ENCODE results near the gene STXBP2. TPM values are rescaled to one million over a fixed set of nuclear protein-coding genes. Genes with fewer than 3 reads are reported as not detected.

Gene STXBP2
- total RNA-seq, 1 donor from 2014 or later: 61.6 TPM

GRCh38 chr19:7627166-7627565, 9.7 kb upstream of the STXBP2 start:
- no peak overlapping the region for H3K27ac Mint-ChIP-seq
- no peaks in the 10 kb centered on the region for H3K27me3 Mint-ChIP-seq
- H3K4me1 Mint-ChIP-seq (ENCODE audit: unreplicated experiment): peaks cover 17% of the 10 kb centered on the region
- no peak for DNase-seq (ENCODE audit: extremely low spot score, unreplicated experiment)
- H3K9me3 Mint-ChIP-seq: no peaks in the 10 kb centered on the region
- peaks cover 8% of the 10 kb centered on the region for H3K36me3 Mint-ChIP-seq
- peak overlapping the region; percentile 36 for H3K4me3 Mint-ChIP-seq
- no peak for TF ChIP-seq CTCF (conservative IDR thresholded peaks at IDR 0.05)

- no peak for TF ChIP-seq CTCF (conservative IDR thresholded peaks at IDR 0.05)
- H3K4me1 Mint-ChIP-seq (ENCODE audit: unreplicated experiment): peaks cover 17% of the 10 kb centered on the region
- no peak for DNase-seq (ENCODE audit: extremely low spot score, unreplicated experiment)
Measured at GRCh38 chr19:7628589-7629311, 8.2 kb upstream of the STXBP2 start.

GRCh38 chr19:7629347-7630054, 7.4 kb upstream of the STXBP2 start, which contains the start of the genes PET100 and XAB2:
TSS of gene PET100 (plus strand) at chr19:7629793. CDS start at chr19:7629834, 41 bp downstream.
TSS of gene XAB2 (minus strand) at chr19:7629545. CDS start at chr19:7629527, 18 bp downstream.
- no peak for TF ChIP-seq CTCF (conservative IDR thresholded peaks at IDR 0.05)
- peaks cover 8% of the 10 kb centered on the region for H3K36me3 Mint-ChIP-seq
- H3K27me3 Mint-ChIP-seq: no peaks in the 10 kb centered on the region
- peaks cover 17% of the 10 kb centered on the region for H3K4me1 Mint-ChIP-seq (ENCODE audit: unreplicated experiment)
- H3K27ac Mint-ChIP-seq: peak within 1 kb of the TSS; percentile 99
- H3K9me3 Mint-ChIP-seq: no peaks in the 10 kb centered on the region
- DNase-seq (ENCODE audit: extremely low spot score, unreplicated experiment): peak; percentile 96
- peak within 1 kb of the TSS; percentile 100 for H3K4me3 Mint-ChIP-seq

More at GRCh38 chr19:7628589-7629311, 8.2 kb upstream of the STXBP2 start:
- Mint-ChIP-seq H3K9me3 (no peaks in the 10 kb centered on the region), H3K27ac (peak overlapping the region; percentile 99), H3K36me3 (peaks cover 8% of the 10 kb centered on the region), H3K4me3 (peak overlapping the region; percentile 100), H3K27me3 (no peaks in the 10 kb centered on the region)

- Mint-ChIP-seq H3K4me1 (ENCODE audit: unreplicated experiment) (peaks cover 17% of the 10 kb centered on the region), H3K9me3 (no peaks in the 10 kb centered on the region), H3K27me3 (peaks cover 18% of the 10 kb centered on the region), H3K36me3 (peaks cover 8% of the 10 kb centered on the region), H3K27ac (peak overlapping the region; percentile 31), H3K4me3 (peak overlapping the region; percentile 59)
- TF ChIP-seq CTCF (conservative IDR thresholded peaks at IDR 0.05): no peak
- no peak for DNase-seq (ENCODE audit: extremely low spot score, unreplicated experiment)
Measured at GRCh38 chr19:7631577-7631976, 5.3 kb upstream of the STXBP2 start.

- Mint-ChIP-seq H3K27ac (no peak overlapping the region), H3K9me3 (no peaks in the 10 kb centered on the region), H3K36me3 (peaks cover 8% of the 10 kb centered on the region), H3K27me3 (peaks cover 19% of the 10 kb centered on the region), H3K4me3 (no peak overlapping the region), H3K4me1 (ENCODE audit: unreplicated experiment) (peaks cover 17% of the 10 kb centered on the region)
- no peak for TF ChIP-seq CTCF (conservative IDR thresholded peaks at IDR 0.05)
- no peak for DNase-seq (ENCODE audit: extremely low spot score, unreplicated experiment)
Measured at GRCh38 chr19:7632340-7633203, 4.3 kb upstream of the STXBP2 start.

Measured in type B pancreatic cell (in vitro differentiated cells).